ENCODE measurements around the gene PAFAH2. TPM values are rescaled to one million over a fixed set of nuclear protein-coding genes. Genes with fewer than 3 reads are reported as not detected.
"Not testable (repeated sequence)": the region's sequence is repeated elsewhere in the genome, so short reads cannot be mapped to it uniquely, and the experiment has no call there.

Gene PAFAH2
- total RNA-seq, 2 experiments from 2014 or later = 7.4 to 8.0 TPM

GRCh38 chr1:25944986-25945385 is 52.9 kb downstream of the PAFAH2 start:
- H3K36me3 Mint-ChIP-seq (ENCODE audit: low read depth) = no peaks in the 10 kb centered on the region
- H3K4me1 Mint-ChIP-seq (ENCODE audit: low read depth) = peaks cover 2% of the 10 kb centered on the region
- ChIA-PET CTCF (interaction anchor here (1.3 to 2.1 kb wide), 2 partner anchors 10 to 20 kb away, joined by 4 to 5 read pairs; no protein-coding TSS in a partner anchor), POLR2A (no interaction called here)
- H3K27me3 Mint-ChIP-seq = no peaks in the 10 kb centered on the region
- no peak for DNase-seq
- no peak for TF ChIP-seq CTCF (IDR thresholded peaks at IDR 0.05)
- intact Hi-C loops (cut with micrococcal nuclease) = no loop called here
- no peak overlapping the region for H3K27ac Mint-ChIP-seq
- ATAC-seq = no peak
- peaks cover 3% of the 10 kb centered on the region for H3K9me3 Mint-ChIP-seq
- H3K4me3 Mint-ChIP-seq = no peak overlapping the region

GRCh38 chr1:25943511-25943910 is 54.4 kb downstream of the PAFAH2 start:
- POLR2A ChIA-PET; ATAC-seq; H3K4me1 Mint-ChIP-seq (ENCODE audit: low read depth); H3K9me3 Mint-ChIP-seq; DNase-seq; H3K27me3 Mint-ChIP-seq; H3K36me3 Mint-ChIP-seq (ENCODE audit: low read depth); H3K4me3 Mint-ChIP-seq; H3K27ac Mint-ChIP-seq; intact Hi-C loops (cut with micrococcal nuclease): not testable (repeated sequence)
- CTCF ChIA-PET = interaction anchor here (1.4 to 2.1 kb wide), 2 partner anchors 18 to 48 kb away, joined by 5 read pairs; no protein-coding TSS in a partner anchor

GRCh38 chr1:25936947-25937346 is 60.9 kb downstream of the PAFAH2 start:
- ChIA-PET CTCF (no interaction called here), POLR2A (no interaction called here)
- Mint-ChIP-seq H3K27me3 (no peaks in the 10 kb centered on the region), H3K4me1 (ENCODE audit: low read depth) (peaks cover 3% of the 10 kb centered on the region), H3K27ac (no peak overlapping the region), H3K4me3 (no peak overlapping the region), H3K9me3 (no peaks in the 10 kb centered on the region), H3K36me3 (ENCODE audit: low read depth) (no peaks in the 10 kb centered on the region)
- intact Hi-C loops (cut with micrococcal nuclease) = no loop called here
- TF ChIP-seq CTCF (IDR thresholded peaks at IDR 0.05) = no peak
- no peak for ATAC-seq
- DNase-seq = no peak

- no peaks in the 10 kb centered on the region for H3K27me3 Mint-ChIP-seq
- intact Hi-C loops (cut with micrococcal nuclease) = no loop called here
- TF ChIP-seq CTCF (IDR thresholded peaks at IDR 0.05) = no peak
- POLR2A ChIA-PET = interaction anchor here (0.9 to 1.5 kb wide), 3 partner anchors 10 to 66 kb away, joined by 3 read pairs; partner anchors contain the start of gene STMN1
- H3K27ac Mint-ChIP-seq = no peak overlapping the region
- no peaks in the 10 kb centered on the region for H3K9me3 Mint-ChIP-seq
- DNase-seq (no peak), ATAC-seq (no peak)
- H3K4me3 Mint-ChIP-seq = no peak overlapping the region
- CTCF ChIA-PET = interaction anchor here (1.0 to 1.6 kb wide), 4 partner anchors 15 to 38 kb away, joined by 3 to 9 read pairs (median 4); no protein-coding TSS in a partner anchor
- H3K4me1 Mint-ChIP-seq (ENCODE audit: low read depth) = peaks cover 3% of the 10 kb centered on the region
- H3K36me3 Mint-ChIP-seq (ENCODE audit: low read depth) = no peaks in the 10 kb centered on the region
These were observed 64.1 kb downstream of the PAFAH2 start for GRCh38 chr1:25933479-25934365.

GRCh38 chr1:25932811-25933400 is 65.0 kb downstream of the PAFAH2 start:
- H3K4me1 Mint-ChIP-seq (ENCODE audit: low read depth); intact Hi-C loops (cut with micrococcal nuclease); DNase-seq; H3K36me3 Mint-ChIP-seq (ENCODE audit: low read depth); H3K4me3 Mint-ChIP-seq; H3K9me3 Mint-ChIP-seq; ATAC-seq; H3K27me3 Mint-ChIP-seq; H3K27ac Mint-ChIP-seq: not testable (repeated sequence)
- ChIA-PET CTCF (interaction anchor here (1.0 to 1.4 kb wide), 3 partner anchors 20 to 38 kb away, joined by 3 to 9 read pairs (median 4); no protein-coding TSS in a partner anchor), POLR2A (interaction anchor here (1.5 kb wide), 1 partner anchor 67 kb away, joined by 3 read pairs; no protein-coding TSS in a partner anchor)
